IMR-90 (cell line): ENCODE data around the gene DMRT1. TPM values are rescaled to one million over a fixed set of nuclear protein-coding genes. Genes with fewer than 3 reads are reported as not detected.

ENCODE experiments used
- ATAC-seq: fragments of 200-7000 bp; cut with Tn5 transposase; 2 replicates; pipeline ENCODE4 v1.9.1; 2020; ENCODE audit warnings: low read depth, mild to moderate bottlenecking, moderate library complexity
- BruUV-seq: library from RNA; stranded (reverse); fragments of 400-500 nt; replicated peaks from 2 replicates; lab custom pipeline; 2021; lab: Mats Ljungman, UMichigan
- CTCF ChIA-PET: fragments of 300-600 bp; formaldehyde crosslinking; extraction: SDS; loops from one replicate; lab custom pipeline; 2021; ENCODE audit warnings: antibody characterized with exemption; lab: Yijun Ruan, JAX
- POLR2A ChIA-PET: fragments of 300-600 bp; sonication (Branson Sonifier 250); formaldehyde crosslinking; loops from one replicate; lab custom pipeline; 2022; ENCODE audit warnings: antibody characterized with exemption; ENCODE audit not compliant: unreplicated experiment; lab: Charles Lee
- DNase-seq: peaks from one replicate; pipeline ENCODE4 v3.0.0; 2013
- H2AFZ ChIP-seq: replicated peaks from 2 replicates; pipeline ENCODE3; 2013; ENCODE audit warnings: low read length, mild to moderate bottlenecking; ENCODE audit not compliant: poor library complexity
- H2AK5ac ChIP-seq: 2 replicates; pipeline ENCODE4 v1.6.1; 2013; ENCODE audit warnings: low read depth, low read length, inconsistent platforms
- H2AK9ac ChIP-seq: replicated peaks from 2 replicates; pipeline ENCODE3; 2013; ENCODE audit warnings: mild to moderate bottlenecking, low read depth, low read length, moderate library complexity; ENCODE audit not compliant: poor library complexity
- H2BK120ac ChIP-seq: 2 replicates; pipeline ENCODE4 v1.6.1; 2013; ENCODE audit warnings: low read depth, low read length, inconsistent platforms
- H2BK15ac ChIP-seq: 3 replicates; pipeline ENCODE4 v1.6.1; 2013; ENCODE audit warnings: low read depth, low read length, inconsistent platforms
- H2BK20ac ChIP-seq: 2 replicates; pipeline ENCODE4 v1.6.1; 2013; ENCODE audit warnings: low read depth, mild to moderate bottlenecking, inconsistent platforms, low read length, moderate library complexity
- H2BK5ac ChIP-seq: 2 replicates; pipeline ENCODE4 v1.6.1; 2013; ENCODE audit warnings: mild to moderate bottlenecking, low read depth, low read length, inconsistent platforms; ENCODE audit not compliant: poor library complexity, severe bottlenecking
- H3K14ac ChIP-seq: replicated peaks from 2 replicates; pipeline ENCODE4 v1.6.1; 2013; ENCODE audit warnings: low read depth, low read length, inconsistent platforms
- H3K18ac ChIP-seq: 2 replicates; pipeline ENCODE4 v1.6.1; 2013; ENCODE audit warnings: low read depth, low read length, control low read depth
- H3K23ac ChIP-seq: 2 replicates; pipeline ENCODE4 v1.6.1; 2013; ENCODE audit warnings: low read depth, low read length, inconsistent platforms
- H3K27ac ChIP-seq: 2 replicates; pipeline ENCODE4 v1.5.1; 2013; ENCODE audit warnings: mild to moderate bottlenecking, control low read depth, low read length; ENCODE audit not compliant: insufficient read depth
- H3K27me3 ChIP-seq: 2 replicates; pipeline ENCODE4 v1.6.1; 2013; ENCODE audit warnings: low read length; ENCODE audit not compliant: control insufficient read depth, insufficient read depth
- H3K36me3 ChIP-seq: 2 replicates; pipeline ENCODE4 v1.6.1; 2013; ENCODE audit warnings: low read length, mixed read lengths; ENCODE audit not compliant: control insufficient read depth, insufficient read depth
- H3K4ac ChIP-seq: 2 replicates; pipeline ENCODE4 v1.6.1; 2013; ENCODE audit warnings: low read depth, low read length, inconsistent platforms
- H3K4me1 ChIP-seq: 2 replicates; pipeline ENCODE4 v1.6.1; 2013; ENCODE audit warnings: low read length, mixed read lengths; ENCODE audit not compliant: control insufficient read depth, insufficient read depth
- H3K4me2 ChIP-seq: 2 replicates; pipeline ENCODE4 v1.6.1; 2013; ENCODE audit warnings: low read depth, mild to moderate bottlenecking, control low read depth, low read length, moderate library complexity
- H3K4me3 ChIP-seq: 2 replicates; pipeline ENCODE4 v1.5.1; 2013; ENCODE audit warnings: low read depth, mild to moderate bottlenecking, control low read depth, low read length, moderate library complexity; ENCODE audit not compliant: insufficient read depth
- H3K56ac ChIP-seq: 2 replicates; pipeline ENCODE4 v1.6.1; 2013; ENCODE audit warnings: low read length, inconsistent platforms; ENCODE audit not compliant: insufficient read depth; ENCODE audit errors: extremely low read depth
- H3K79me1 ChIP-seq, 2 experiments: 2 replicates each; pipeline ENCODE4 v1.6.1; 2013; ENCODE audit warnings: low read length in 2 of 2, inconsistent platforms in 1 of 2, low read depth in 1 of 2
- H3K9ac ChIP-seq: 2 replicates; pipeline ENCODE4 v1.6.1; 2013; ENCODE audit warnings: low read depth, low read length, control low read depth
- H3K9me1 ChIP-seq: 2 replicates; pipeline ENCODE4 v1.6.1; 2013; ENCODE audit warnings: low read length, inconsistent platforms; ENCODE audit not compliant: insufficient read depth
- H3K9me3 ChIP-seq: 2 replicates; pipeline ENCODE4 v1.6.1; 2013; ENCODE audit warnings: low read length; ENCODE audit not compliant: control insufficient read depth, insufficient read depth
- H4K20me1 ChIP-seq: 2 replicates; pipeline ENCODE4 v1.6.1; 2013; ENCODE audit warnings: low read length, inconsistent platforms; ENCODE audit not compliant: insufficient read depth
- H4K5ac ChIP-seq: 2 replicates; pipeline ENCODE4 v1.6.1; 2013; ENCODE audit warnings: mild to moderate bottlenecking, low read depth, low read length, control low read depth
- H4K8ac ChIP-seq, 2 experiments: 2 replicates each; pipeline ENCODE4 v1.6.1; 2013; ENCODE audit warnings: low read depth in 2 of 2, low read length in 2 of 2, control low read depth in 1 of 2, inconsistent platforms in 1 of 2
- H4K91ac ChIP-seq: 2 replicates; pipeline ENCODE4 v1.6.1; 2013; ENCODE audit warnings: low read depth, low read length, inconsistent platforms; ENCODE audit not compliant: insufficient read depth
- FOS ChIP-seq: fragments of 150-350 bp; IDR thresholded peaks from 2 replicates; pipeline ENCODE4 v1.6.1; 2016; ENCODE audit warnings: low read depth, low read length
- RAD21 ChIP-seq: IDR thresholded peaks from 2 replicates; pipeline ENCODE4 v1.6.1; 2012; ENCODE audit warnings: low read length, improper control_type of control experiment
- SMC3 ChIP-seq: fragments of 150-350 bp; IDR thresholded peaks from 2 replicates; pipeline ENCODE4 v1.6.1; 2016; ENCODE audit warnings: low read depth, mild to moderate bottlenecking, antibody characterized with exemption, low read length, moderate library complexity
- WGBS, 2 experiments: methylation state at CpG; one replicate each; pipeline versions ENCODE4 v1.1.5 to v1.1.7; 2013; ENCODE audit warnings: missing lambda C conversion rate in 2 of 2; ENCODE audit not compliant: insufficient read length in 1 of 2; ENCODE audit errors: extremely low coverage in 2 of 2; 5-methylcytosine and 5-hydroxymethylcytosine counted together
- dilution Hi-C: fragments of 300-500 bp; cut with HindIII; formaldehyde crosslinking; loops from one replicate; pipeline ENCODE4 v1.14.3; 2018; ENCODE audit warnings: low sequenced_read_pairs; ENCODE audit not compliant: unreplicated experiment
- in situ Hi-C: fragments of 300-500 bp; cut with MboI; formaldehyde crosslinking; loops from 3 replicates; pipeline ENCODE4 v1.14.3; 2019; ENCODE audit warnings: low sequenced_read_pairs, inconsistent platforms, mixed read lengths
- intact Hi-C: fragments of 100-400 bp; cut with micrococcal nuclease; formaldehyde crosslinking; loops from 2 replicates; pipeline ENCODE4 v1.10.0; 2022
- polyA plus RNA-seq, 3 experiments: library from polyadenylated mRNA; depleted of rRNA; stranded (reverse); fragments of >200 nt; gene quantifications; 2 replicates each; pipeline ENCODE4 v1.2.3, GENCODE V29; 2012; ENCODE audit warnings: low replicate concordance in 1 of 3
- total RNA-seq: library from RNA; depleted of rRNA; stranded (reverse); fragments of >200 nt; gene quantifications from 2 replicates; pipeline ENCODE4 v1.2.3, GENCODE V29; 2012
- TF ChIP-seq, protein P1 (sequence below): fragments of 150-350 bp; IDR thresholded peaks from 2 replicates; pipeline ENCODE4 v1.6.1; 2017; ENCODE audit warnings: mild to moderate bottlenecking, antibody characterized with exemption, low read length, low read depth
- TF ChIP-seq, protein P2 (sequence below): conservative IDR thresholded peaks from 2 replicates; pipeline ENCODE4 v1.5.1; 2012; ENCODE audit warnings: mild to moderate bottlenecking, low read depth, low read length, improper control_type of control experiment

Gene DMRT1
- total and polyA plus RNA-seq, 2 of the 4 experiments (the other 2 are of a cell fraction): not detected

DNA sequence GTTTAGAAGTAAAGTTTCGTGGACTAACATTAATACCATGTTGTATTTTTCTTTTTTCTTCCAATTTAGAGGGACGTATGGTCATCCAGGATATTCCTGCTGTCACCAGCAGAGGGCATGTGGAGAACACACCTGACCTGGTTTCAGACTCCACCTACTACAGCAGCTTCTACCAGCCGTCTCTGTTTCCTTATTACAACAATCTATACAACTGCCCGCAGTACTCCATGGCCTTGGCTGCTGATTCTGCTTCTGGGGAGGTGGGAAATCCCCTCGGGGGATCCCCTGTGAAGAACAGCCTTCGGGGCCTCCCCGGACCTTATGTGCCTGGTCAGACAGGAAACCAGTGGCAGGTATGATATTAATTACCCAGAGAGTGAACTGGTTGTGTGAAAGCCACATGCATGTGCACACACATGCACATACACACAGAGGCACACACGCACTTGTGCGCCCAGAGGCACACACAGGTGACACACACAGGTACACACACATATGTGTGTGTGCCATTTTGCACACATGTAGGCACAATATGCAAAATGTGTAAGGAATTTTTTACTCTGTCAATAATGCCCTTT is 52.4 kb downstream of the DMRT1 start:
- Histone ChIP-seq H3K9me1 (no peaks in the 10 kb centered on the region), H3K4me2 (no peak overlapping the region), H3K36me3 (no peaks in the 10 kb centered on the region), H3K27me3 (no peaks in the 10 kb centered on the region; the same call in 1 of the 2 replicates), H2BK5ac (no peak overlapping the region), H2AFZ (peak overlapping the region; percentile 79), H4K5ac (no peak overlapping the region), H4K91ac (no peak overlapping the region), H2AK5ac (no peak overlapping the region), H2BK120ac (no peak overlapping the region), H4K20me1 (no peaks in the 10 kb centered on the region), H3K23ac (no peak overlapping the region), H3K4me3 (no peak overlapping the region), H3K56ac (no peak overlapping the region), H4K8ac (no peak overlapping the region), H2BK20ac (no peak overlapping the region), H3K4me1 (no peaks in the 10 kb centered on the region), H3K9ac (no peak overlapping the region), H3K18ac (no peak overlapping the region), H2BK15ac (no peak overlapping the region), H3K9me3 (no peaks in the 10 kb centered on the region), H3K79me1 (no peaks in the 10 kb centered on the region), H3K27ac (no peak overlapping the region), H2AK9ac (no peak overlapping the region), H3K4ac (no peak overlapping the region), H3K14ac (no peak overlapping the region)
- DNase-seq (peak; percentile 49), ATAC-seq (peak; percentile 74)
- in situ Hi-C loops (loop anchor here (5.0 kb wide), 1 partner anchor 113 kb away; no protein-coding TSS in a partner anchor), intact Hi-C loops (loop anchor here (1.0 to 10.0 kb wide), 3 partner anchors 111 to 279 kb away; no protein-coding TSS in a partner anchor), dilution Hi-C loops (no loop called here)
- POLR2A ChIA-PET: no interaction called here
- CTCF ChIA-PET: interaction anchor here (0.6 to 1.3 kb wide), 5 partner anchors 10 to 177 kb away, joined by 3 to 9 read pairs (median 4); no protein-coding TSS in a partner anchor
- TF ChIP-seq, protein P1, sequence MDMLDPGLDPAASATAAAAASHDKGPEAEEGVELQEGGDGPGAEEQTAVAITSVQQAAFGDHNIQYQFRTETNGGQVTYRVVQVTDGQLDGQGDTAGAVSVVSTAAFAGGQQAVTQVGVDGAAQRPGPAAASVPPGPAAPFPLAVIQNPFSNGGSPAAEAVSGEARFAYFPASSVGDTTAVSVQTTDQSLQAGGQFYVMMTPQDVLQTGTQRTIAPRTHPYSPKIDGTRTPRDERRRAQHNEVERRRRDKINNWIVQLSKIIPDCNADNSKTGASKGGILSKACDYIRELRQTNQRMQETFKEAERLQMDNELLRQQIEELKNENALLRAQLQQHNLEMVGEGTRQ: 0 out of 2 replicates have a peak, but pooled peaks have one; percentile 8
- TF ChIP-seq, protein P2, sequence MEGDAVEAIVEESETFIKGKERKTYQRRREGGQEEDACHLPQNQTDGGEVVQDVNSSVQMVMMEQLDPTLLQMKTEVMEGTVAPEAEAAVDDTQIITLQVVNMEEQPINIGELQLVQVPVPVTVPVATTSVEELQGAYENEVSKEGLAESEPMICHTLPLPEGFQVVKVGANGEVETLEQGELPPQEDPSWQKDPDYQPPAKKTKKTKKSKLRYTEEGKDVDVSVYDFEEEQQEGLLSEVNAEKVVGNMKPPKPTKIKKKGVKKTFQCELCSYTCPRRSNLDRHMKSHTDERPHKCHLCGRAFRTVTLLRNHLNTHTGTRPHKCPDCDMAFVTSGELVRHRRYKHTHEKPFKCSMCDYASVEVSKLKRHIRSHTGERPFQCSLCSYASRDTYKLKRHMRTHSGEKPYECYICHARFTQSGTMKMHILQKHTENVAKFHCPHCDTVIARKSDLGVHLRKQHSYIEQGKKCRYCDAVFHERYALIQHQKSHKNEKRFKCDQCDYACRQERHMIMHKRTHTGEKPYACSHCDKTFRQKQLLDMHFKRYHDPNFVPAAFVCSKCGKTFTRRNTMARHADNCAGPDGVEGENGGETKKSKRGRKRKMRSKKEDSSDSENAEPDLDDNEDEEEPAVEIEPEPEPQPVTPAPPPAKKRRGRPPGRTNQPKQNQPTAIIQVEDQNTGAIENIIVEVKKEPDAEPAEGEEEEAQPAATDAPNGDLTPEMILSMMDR: peak; percentile 66
- no peak for TF ChIP-seq FOS
- peak; percentile 81 for TF ChIP-seq SMC3
- peak; percentile 63 for TF ChIP-seq RAD21
- no CpG with 5 or more reads among the region's 9 CpGs for WGBS, 2 experiments
- BruUV-seq: no TSS peak
